ENCODE results near the gene MYH11.
"Not testable (repeated sequence)": the region's sequence is repeated elsewhere in the genome, so short reads cannot be mapped to it uniquely, and the experiment has no call there.

The MYH11 gene

GRCh38 chr16:15817446-15817845, 39.4 kb downstream of the MYH11 start:
- DNase-seq: no peak
- Mint-ChIP-seq H3K4me1 (ENCODE audit: low read depth) (no peaks in the 10 kb centered on the region), H3K4me3 (no peak overlapping the region), H3K36me3 (ENCODE audit: low read depth) (no peaks in the 10 kb centered on the region), H3K27ac (no peak overlapping the region), H3K27me3 (peaks cover 5% of the 10 kb centered on the region), H3K9me3 (peaks cover 17% of the 10 kb centered on the region)

GRCh38 chr16:15816228-15816627, 40.6 kb downstream of the MYH11 start:
- Mint-ChIP-seq H3K36me3 (ENCODE audit: low read depth) (no peaks in the 10 kb centered on the region), H3K4me1 (ENCODE audit: low read depth) (no peaks in the 10 kb centered on the region), H3K27ac (no peak overlapping the region), H3K27me3 (peaks cover 9% of the 10 kb centered on the region), H3K9me3 (peaks cover 17% of the 10 kb centered on the region), H3K4me3 (no peak overlapping the region)
- no peak for DNase-seq

GRCh38 chr16:15812401-15812750, 44.5 kb downstream of the MYH11 start:
- not testable (repeated sequence) for DNase-seq; H3K4me1 Mint-ChIP-seq (ENCODE audit: low read depth); H3K36me3 Mint-ChIP-seq (ENCODE audit: low read depth); H3K27ac Mint-ChIP-seq; H3K4me3 Mint-ChIP-seq
- Mint-ChIP-seq H3K9me3 (peaks cover 17% of the 10 kb centered on the region), H3K27me3 (peaks cover 24% of the 10 kb centered on the region)

- Mint-ChIP-seq H3K4me1 (ENCODE audit: low read depth) (no peaks in the 10 kb centered on the region), H3K27ac (no peak overlapping the region), H3K4me3 (no peak overlapping the region), H3K9me3 (peaks cover 17% of the 10 kb centered on the region), H3K27me3 (peaks cover 24% of the 10 kb centered on the region), H3K36me3 (ENCODE audit: low read depth) (no peaks in the 10 kb centered on the region)
- no peak for DNase-seq
These were observed 45.1 kb downstream of the MYH11 start for GRCh38 chr16:15811481-15812400.

GRCh38 chr16:15810949-15811348, 45.9 kb downstream of the MYH11 start:
- Mint-ChIP-seq H3K36me3 (ENCODE audit: low read depth) (no peaks in the 10 kb centered on the region), H3K9me3 (peaks cover 12% of the 10 kb centered on the region), H3K27ac (no peak overlapping the region), H3K4me3 (no peak overlapping the region), H3K27me3 (peaks cover 24% of the 10 kb centered on the region), H3K4me1 (ENCODE audit: low read depth) (no peaks in the 10 kb centered on the region)
- DNase-seq: no peak

- DNase-seq: no peak
- peaks cover 6% of the 10 kb centered on the region for H3K9me3 Mint-ChIP-seq
- H3K4me3 Mint-ChIP-seq: no peak overlapping the region
- no peaks in the 10 kb centered on the region for H3K4me1 Mint-ChIP-seq (ENCODE audit: low read depth)
- no peak overlapping the region for H3K27ac Mint-ChIP-seq
- peaks cover 24% of the 10 kb centered on the region for H3K27me3 Mint-ChIP-seq
- no peaks in the 10 kb centered on the region for H3K36me3 Mint-ChIP-seq (ENCODE audit: low read depth)
These were observed 46.4 kb downstream of the MYH11 start for GRCh38 chr16:15810411-15810810.

- not testable (repeated sequence) for DNase-seq; H3K4me1 Mint-ChIP-seq (ENCODE audit: low read depth); H3K36me3 Mint-ChIP-seq (ENCODE audit: low read depth); H3K27ac Mint-ChIP-seq; H3K4me3 Mint-ChIP-seq; H3K9me3 Mint-ChIP-seq
- peaks cover 21% of the 10 kb centered on the region for H3K27me3 Mint-ChIP-seq
These were observed 47.5 kb downstream of the MYH11 start for GRCh38 chr16:15809297-15809696.

- Mint-ChIP-seq H3K4me1 (ENCODE audit: low read depth) (no peaks in the 10 kb centered on the region), H3K27me3 (peaks cover 21% of the 10 kb centered on the region), H3K9me3 (no peaks in the 10 kb centered on the region), H3K27ac (no peak overlapping the region), H3K4me3 (no peak overlapping the region), H3K36me3 (ENCODE audit: low read depth) (no peaks in the 10 kb centered on the region)
- no peak for DNase-seq
These were observed 48.8 kb downstream of the MYH11 start for GRCh38 chr16:15808071-15808470.

GRCh38 chr16:15807603-15808009, 49.2 kb downstream of the MYH11 start:
- H3K36me3 Mint-ChIP-seq (ENCODE audit: low read depth): no peaks in the 10 kb centered on the region
- H3K4me3 Mint-ChIP-seq: no peak overlapping the region
- no peaks in the 10 kb centered on the region for H3K9me3 Mint-ChIP-seq
- H3K27me3 Mint-ChIP-seq: peaks cover 21% of the 10 kb centered on the region
- H3K4me1 Mint-ChIP-seq (ENCODE audit: low read depth): no peaks in the 10 kb centered on the region
- no peak for DNase-seq
- no peak overlapping the region for H3K27ac Mint-ChIP-seq

GRCh38 chr16:15803618-15804017, 53.2 kb downstream of the MYH11 start:
- Mint-ChIP-seq H3K27me3 (peaks cover 3% of the 10 kb centered on the region), H3K36me3 (ENCODE audit: low read depth) (no peaks in the 10 kb centered on the region), H3K9me3 (no peaks in the 10 kb centered on the region), H3K4me1 (ENCODE audit: low read depth) (no peaks in the 10 kb centered on the region), H3K4me3 (no peak overlapping the region), H3K27ac (no peak overlapping the region)
- DNase-seq: no peak

- DNase-seq: no peak
- H3K4me1 Mint-ChIP-seq (ENCODE audit: low read depth): no peaks in the 10 kb centered on the region
- no peak overlapping the region for H3K4me3 Mint-ChIP-seq
- no peak overlapping the region for H3K27ac Mint-ChIP-seq
- H3K27me3 Mint-ChIP-seq: no peaks in the 10 kb centered on the region
- H3K9me3 Mint-ChIP-seq: peaks cover 12% of the 10 kb centered on the region
- H3K36me3 Mint-ChIP-seq (ENCODE audit: low read depth): no peaks in the 10 kb centered on the region
These were observed 56.9 kb downstream of the MYH11 start for GRCh38 chr16:15799851-15800495.

GRCh38 chr16:15798671-15799070, 58.2 kb downstream of the MYH11 start:
- no peak for DNase-seq
- Mint-ChIP-seq H3K9me3 (peaks cover 12% of the 10 kb centered on the region), H3K36me3 (ENCODE audit: low read depth) (no peaks in the 10 kb centered on the region), H3K4me1 (ENCODE audit: low read depth) (no peaks in the 10 kb centered on the region), H3K27me3 (no peaks in the 10 kb centered on the region), H3K27ac (no peak overlapping the region), H3K4me3 (no peak overlapping the region)

- Mint-ChIP-seq H3K4me1 (ENCODE audit: low read depth) (no peaks in the 10 kb centered on the region), H3K27me3 (no peaks in the 10 kb centered on the region), H3K36me3 (ENCODE audit: low read depth) (no peaks in the 10 kb centered on the region), H3K27ac (no peak overlapping the region), H3K4me3 (no peak overlapping the region), H3K9me3 (peaks cover 12% of the 10 kb centered on the region)
- no peak for DNase-seq
These were observed 59.9 kb downstream of the MYH11 start for GRCh38 chr16:15796885-15797284.

GRCh38 chr16:15795615-15796014, 61.2 kb downstream of the MYH11 start:
- Mint-ChIP-seq H3K36me3 (ENCODE audit: low read depth) (no peaks in the 10 kb centered on the region), H3K4me3 (no peak overlapping the region)

GRCh38 chr16:15792563-15792971, 64.3 kb downstream of the MYH11 start:
- no peak overlapping the region for H3K27ac Mint-ChIP-seq

More at GRCh38 chr16:15795615-15796014, 61.2 kb downstream of the MYH11 start:
- Mint-ChIP-seq H3K4me1 (ENCODE audit: low read depth) (no peaks in the 10 kb centered on the region), H3K9me3 (peaks cover 12% of the 10 kb centered on the region), H3K27me3 (no peaks in the 10 kb centered on the region), H3K27ac (no peak overlapping the region)
- DNase-seq: no peak

More at GRCh38 chr16:15792563-15792971, 64.3 kb downstream of the MYH11 start:
- no peaks in the 10 kb centered on the region for H3K4me1 Mint-ChIP-seq (ENCODE audit: low read depth)
- H3K27me3 Mint-ChIP-seq: no peaks in the 10 kb centered on the region
- H3K9me3 Mint-ChIP-seq: peaks cover 9% of the 10 kb centered on the region
- H3K4me3 Mint-ChIP-seq: no peak overlapping the region
- H3K36me3 Mint-ChIP-seq (ENCODE audit: low read depth): no peaks in the 10 kb centered on the region
- DNase-seq: no peak
